ENCODE data around the gene EML6. TPM values are rescaled to one million over a fixed set of nuclear protein-coding genes. Genes with fewer than 3 reads are reported as not detected.

The EML6 gene
- total RNA-seq, 1 experiment from 2014 or later, result 1.5 TPM

GRCh38 chr2:55009277-55010060, 286.0 kb downstream of the EML6 start:
- Mint-ChIP-seq H3K4me1 (peaks cover 53 to 65% of the 10 kb centered on the region in 2 experiments), H3K27ac (peak overlapping the region in 1 of 3 experiments; percentile 41; a peak in 1 of 7 replicates), H3K4me3 (no peak overlapping the region), H3K27me3 (ENCODE audit: low read depth) (no peaks in the 10 kb centered on the region), H3K36me3 (ENCODE audit: insufficient read depth in 1 of 3, low read depth in 3 of 3) (no peaks in the 10 kb centered on the region), H3K9me3 (no peaks in the 10 kb centered on the region)
- no peaks in the 10 kb centered on the region for H3K27me3 ChIP-seq (ENCODE audit: insufficient read depth, low read length)
- no peak overlapping the region for H4K5ac ChIP-seq (ENCODE audit: insufficient read length, low read depth, low read length)
- no peak overlapping the region for H3K4me2 ChIP-seq (ENCODE audit: insufficient read depth, insufficient read length, low read length)
- no peak overlapping the region for H2BK120ac ChIP-seq (ENCODE audit: low read depth, low read length, poor library complexity, severe bottlenecking)
- H3K27ac ChIP-seq (ENCODE audit: insufficient read length, low read depth, low read length), result no peak overlapping the region
- no peak for DNase-seq
- no peaks in the 10 kb centered on the region for H4K20me1 ChIP-seq (ENCODE audit: control insufficient read depth, insufficient read depth, insufficient read length)
- H3K79me1 ChIP-seq (ENCODE audit: insufficient read depth, low read depth, low read length, poor library complexity, severe bottlenecking), result peaks cover 5% of the 10 kb centered on the region
- no peak overlapping the region for H2BK12ac ChIP-seq (ENCODE audit: insufficient read length, low read depth, low read length)
- no CpG with 5 or more reads among the region's 7 CpGs for WGBS (ENCODE audit: extremely low coverage, insufficient read length, low lambda C conversion rate)
- no peak overlapping the region for H3K14ac ChIP-seq (ENCODE audit: insufficient read depth, low read length)
- no peak overlapping the region for H3K56ac ChIP-seq (ENCODE audit: insufficient read length, low read depth, low read length)
- no peak overlapping the region for H3T11ph ChIP-seq (ENCODE audit: low read length)
- no peak overlapping the region for H3K23ac ChIP-seq (ENCODE audit: insufficient read length, low read depth, low read length)
- no peaks in the 10 kb centered on the region for H3K23me2 ChIP-seq (ENCODE audit: insufficient read length, low read depth, low read length, poor library complexity, severe bottlenecking)
- no peak overlapping the region for H4K91ac ChIP-seq (ENCODE audit: insufficient read length, low read depth, low read length)
- no peak overlapping the region for H3K9ac ChIP-seq (ENCODE audit: extremely low read depth, insufficient read length, low read length)
- H3K9me3 ChIP-seq (ENCODE audit: control insufficient read depth, low read depth, low read length), result no peaks in the 10 kb centered on the region
- H2BK15ac ChIP-seq (ENCODE audit: low read depth, low read length), result no peak overlapping the region
- no peak overlapping the region for H3K4ac ChIP-seq (ENCODE audit: low read depth, low read length)
- TF ChIP-seq CTCF (conservative IDR thresholded peaks at IDR 0.05), result no peak
- no peak overlapping the region for H2AK5ac ChIP-seq (ENCODE audit: insufficient read length, low read length)
- H4K8ac ChIP-seq (replicated peaks; ENCODE audit: insufficient read length, low read depth, low read length), result no peak overlapping the region
- no peak overlapping the region for H2AFZ ChIP-seq (ENCODE audit: low read length)
- no peak overlapping the region for H3K18ac ChIP-seq (ENCODE audit: insufficient read length, low read depth, low read length)
- H3K4me1 ChIP-seq (ENCODE audit: insufficient read depth, low read length), result peaks cover 3% of the 10 kb centered on the region
- H3K79me2 ChIP-seq (ENCODE audit: insufficient read depth, low read length), result peaks cover 39% of the 10 kb centered on the region
- no peak overlapping the region for H2BK5ac ChIP-seq (ENCODE audit: insufficient read length, low read length)
- H2BK20ac ChIP-seq (ENCODE audit: low read depth, low read length, poor library complexity, severe bottlenecking), result no peak overlapping the region
